Kidney (tissue), 14 donors: Measurements from ENCODE around the gene HCFC2. TPM values are rescaled to one million over a fixed set of nuclear protein-coding genes. Genes with fewer than 3 reads are reported as not detected.

Experiments
- DNase-seq, 5 donors: peaks; one replicate each; pipeline ENCODE4 v3.0.0-alpha.2; 2013 to 2020
- FAIRE-seq: peaks from 2 replicates; lab custom pipeline; 2012; peaks lifted over from hg19 to GRCh38; lab: Jason Lieb, UNC
- H3K27ac ChIP-seq, 2 donors: one replicate each; pipeline ENCODE4 v1.7.0; 2013; ENCODE audit warnings: low read depth in 2 of 2, low read length in 2 of 2, inconsistent platforms in 1 of 2
- H3K27me3 ChIP-seq: one replicate; pipeline ENCODE4 v1.7.1; 2013; ENCODE audit warnings: low read length, inconsistent platforms; ENCODE audit not compliant: control insufficient read depth, insufficient read depth
- H3K36me3 ChIP-seq, 3 donors: one replicate each; pipeline versions ENCODE4 v1.7.0 to v1.7.1; 2013; ENCODE audit warnings: low read length in 3 of 3, control low read depth in 1 of 3, inconsistent platforms in 1 of 3; ENCODE audit not compliant: insufficient read depth in 3 of 3, control insufficient read depth in 2 of 3
- H3K4me1 ChIP-seq, 3 donors: one replicate each; pipeline versions ENCODE4 v1.7.0 to v1.7.1; 2013; ENCODE audit warnings: low read length in 3 of 3, inconsistent platforms in 1 of 3, low read depth in 1 of 3; ENCODE audit not compliant: control insufficient read depth in 2 of 3, insufficient read depth in 2 of 3
- H3K4me3 ChIP-seq, 3 donors: one replicate each; pipeline versions ENCODE4 v1.7.0 to v1.8.1; 2013; ENCODE audit warnings: low read length in 3 of 3, control low read depth in 1 of 3, inconsistent platforms in 1 of 3
- H3K9ac ChIP-seq, 3 donors: one replicate each; pipeline versions ENCODE4 v1.7.0 to v1.7.1; 2013; ENCODE audit warnings: low read length in 3 of 3, control low read depth in 1 of 3, inconsistent platforms in 1 of 3
- H3K9me3 ChIP-seq, 3 donors: one replicate each; pipeline versions ENCODE4 v1.7.0 to v1.7.1; 2013; ENCODE audit warnings: low read length in 3 of 3, control low read depth in 1 of 3, inconsistent platforms in 1 of 3; ENCODE audit not compliant: control insufficient read depth in 2 of 3, insufficient read depth in 1 of 3
- intact Hi-C: fragments of 100-400 bp; cut with DNase I; formaldehyde crosslinking; loops from one replicate; pipeline ENCODE4 v1.11.1; 2022
- polyA plus RNA-seq: library from polyadenylated mRNA; stranded (reverse); fragments of 350-450 nt; fragmentation: Illumina TruSeq; extraction: RNeasy Lipid Tissue Mini Kit (QIAGEN cat#74804); gene quantifications from one replicate; pipeline ENCODE4 v1.2.3, GENCODE V29; 2014; ENCODE audit warnings: low read depth, low replicate concordance; ENCODE audit not compliant: insufficient read depth
- total RNA-seq: library from RNA; stranded (reverse); fragmentation: NEBNext Ultra II Directional; extraction: Animal tissue kit (Norgen Biotek cat#: 25700); gene quantifications from one replicate; pipeline ENCODE4 v1.2.1, GENCODE V29; 2021
- TF ChIP-seq, protein P1 (sequence below): IDR thresholded peaks from 3 replicates; pipeline ENCODE4 v1.5.1; 2012; ENCODE audit warnings: mild to moderate bottlenecking, moderate library complexity, borderline replicate concordance; ENCODE audit not compliant: insufficient read depth; ENCODE audit errors: extremely low read depth
- donor health status: control.
- donor health status: control.
- donor health status: control.
- donor health status: control.
- donor health status: control.
- donor health status: DM: yes; HTN: yes; CAD: no.
- donor health status: Normal renal cell carcinoma (clear cell type).

Gene HCFC2
- total and polyA plus RNA-seq, 2 donors from 2014 or later: 6.0 to 18.1 TPM

DNA sequence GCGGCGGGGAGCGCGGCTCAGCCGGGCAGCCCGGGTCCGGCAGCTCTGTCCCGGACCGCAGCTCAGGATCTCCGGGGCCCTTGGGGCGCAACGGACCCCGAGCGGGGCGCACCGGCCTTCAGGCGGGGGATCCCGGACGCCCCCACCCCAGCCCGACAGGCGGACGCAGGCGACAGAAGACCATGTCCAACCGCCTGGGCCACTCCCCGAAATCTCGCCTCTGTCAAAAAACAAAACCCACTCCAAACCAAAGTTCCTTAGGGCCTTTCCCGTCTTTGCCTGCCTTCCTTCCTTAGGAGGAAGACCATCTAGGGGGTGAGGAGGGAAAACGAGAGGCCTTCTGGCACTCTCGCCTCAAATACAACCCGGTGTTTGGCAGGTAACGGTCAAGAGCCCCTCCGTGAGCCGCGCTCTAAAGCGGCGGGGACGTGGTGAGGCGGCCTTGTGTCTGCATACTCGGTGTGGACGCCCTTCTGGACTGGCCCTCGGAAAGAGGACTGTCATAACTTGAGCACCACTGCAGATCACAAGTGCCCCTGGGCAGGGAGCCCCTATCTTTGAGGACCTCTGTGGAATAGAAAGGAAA is 604 bp downstream of the HCFC2 start:
- Histone ChIP-seq H3K4me1 (peaks cover 0 to 11% (median 6%) of the 10 kb centered on the region in 3 donors), H3K9me3 (no peaks in the 10 kb centered on the region), H3K27ac (peak overlapping the region in 1 of 2 donors; percentile 90), H3K9ac (peak overlapping the region; percentile 53 to 96 (median 72)), H3K36me3 (peaks cover 0 to 4% (median 3%) of the 10 kb centered on the region in 3 donors), H3K4me3 (peak overlapping the region; percentile 76 to 98 (median 95)), H3K27me3 (no peaks in the 10 kb centered on the region)
- FAIRE-seq (no peak), DNase-seq (peak in 4 of 5 donors; percentile 32 to 76 (median 41))
- TF ChIP-seq, protein P1, sequence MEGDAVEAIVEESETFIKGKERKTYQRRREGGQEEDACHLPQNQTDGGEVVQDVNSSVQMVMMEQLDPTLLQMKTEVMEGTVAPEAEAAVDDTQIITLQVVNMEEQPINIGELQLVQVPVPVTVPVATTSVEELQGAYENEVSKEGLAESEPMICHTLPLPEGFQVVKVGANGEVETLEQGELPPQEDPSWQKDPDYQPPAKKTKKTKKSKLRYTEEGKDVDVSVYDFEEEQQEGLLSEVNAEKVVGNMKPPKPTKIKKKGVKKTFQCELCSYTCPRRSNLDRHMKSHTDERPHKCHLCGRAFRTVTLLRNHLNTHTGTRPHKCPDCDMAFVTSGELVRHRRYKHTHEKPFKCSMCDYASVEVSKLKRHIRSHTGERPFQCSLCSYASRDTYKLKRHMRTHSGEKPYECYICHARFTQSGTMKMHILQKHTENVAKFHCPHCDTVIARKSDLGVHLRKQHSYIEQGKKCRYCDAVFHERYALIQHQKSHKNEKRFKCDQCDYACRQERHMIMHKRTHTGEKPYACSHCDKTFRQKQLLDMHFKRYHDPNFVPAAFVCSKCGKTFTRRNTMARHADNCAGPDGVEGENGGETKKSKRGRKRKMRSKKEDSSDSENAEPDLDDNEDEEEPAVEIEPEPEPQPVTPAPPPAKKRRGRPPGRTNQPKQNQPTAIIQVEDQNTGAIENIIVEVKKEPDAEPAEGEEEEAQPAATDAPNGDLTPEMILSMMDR: no peak
- intact Hi-C loops: no loop called here

DNA sequence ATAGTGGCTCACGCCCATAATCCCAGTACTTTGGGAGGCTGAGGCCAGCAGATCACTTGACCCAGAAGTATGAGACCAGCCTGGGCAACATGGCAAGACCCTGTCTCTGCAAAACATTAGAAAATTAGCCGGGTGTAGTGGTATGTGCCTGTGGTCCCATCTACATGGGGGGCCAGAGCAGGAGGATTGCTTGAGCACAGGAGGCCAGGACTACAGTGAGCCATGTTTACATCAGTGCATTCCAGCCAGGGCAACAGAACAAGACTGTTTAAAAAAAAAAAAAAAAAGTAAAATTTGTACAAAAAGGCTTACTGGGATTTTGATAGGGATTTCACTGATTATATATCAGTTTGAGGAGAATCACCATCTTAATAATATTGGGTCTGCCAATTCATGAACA is 7.8 kb downstream of the HCFC2 start:
- no peaks in the 10 kb centered on the region for H3K4me1 ChIP-seq
- peaks cover 2 to 6% (median 2%) of the 10 kb centered on the region in 3 donors for H3K36me3 ChIP-seq
- intact Hi-C loops: no loop called here
- H3K27ac ChIP-seq: no peak overlapping the region
- no peak overlapping the region for H3K4me3 ChIP-seq
- DNase-seq (no peak), FAIRE-seq (no peak)
- H3K9me3 ChIP-seq: no peaks in the 10 kb centered on the region
- H3K27me3 ChIP-seq: no peaks in the 10 kb centered on the region
- TF ChIP-seq, protein P1: no peak
- H3K9ac ChIP-seq: no peak overlapping the region

DNA sequence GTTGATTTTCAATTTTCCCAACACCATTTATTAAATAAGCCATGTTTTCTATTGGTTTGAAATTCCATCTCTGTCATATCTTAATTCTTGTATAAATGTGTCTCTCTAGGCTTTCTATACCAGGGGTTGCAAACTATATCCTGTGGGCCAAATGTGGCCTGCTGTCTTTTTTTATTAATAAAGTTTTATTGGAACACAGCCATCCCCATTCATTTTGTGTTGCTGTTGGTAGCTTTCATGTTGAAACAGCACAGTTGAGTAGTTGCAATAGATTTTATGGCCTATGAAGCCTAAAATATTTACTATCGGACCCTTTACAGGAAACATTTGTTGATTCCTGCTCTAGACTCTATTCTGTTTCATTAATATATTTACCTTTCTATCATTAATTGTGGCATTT is 9.4 kb downstream of the HCFC2 start:
- DNase-seq (no peak), FAIRE-seq (no peak)
- Histone ChIP-seq H3K36me3 (peaks cover 0 to 3% (median 2%) of the 10 kb centered on the region in 3 donors), H3K9me3 (no peaks in the 10 kb centered on the region), H3K4me3 (no peak overlapping the region), H3K27ac (no peak overlapping the region), H3K9ac (no peak overlapping the region), H3K4me1 (no peaks in the 10 kb centered on the region), H3K27me3 (no peaks in the 10 kb centered on the region)
- TF ChIP-seq, protein P1: no peak
- intact Hi-C loops: no loop called here
